CD4-positive, CD25-positive, alpha-beta regulatory T cell (primary cell): Measurements from ENCODE around the gene RLN2. TPM values are rescaled to one million over a fixed set of nuclear protein-coding genes. Genes with fewer than 3 reads are reported as not detected.

ENCODE experiments used
- ATAC-seq, 2 donors: fragments of 150-1000 bp; cut with Tn5 transposase; one replicate each; pipeline ENCODE4 v1.10.0; 2021; ENCODE audit warnings: low read depth in 2 of 2, moderate number of reproducible peaks in 2 of 2, moderate library complexity in 1 of 2
- DNase-seq, 3 donors: peaks; one replicate each; pipeline versions ENCODE4 v3.0.0 to v3.0.0-alpha.2; 2012 to 2022; ENCODE audit warnings: mixed read lengths in 1 of 3
- H3K27ac ChIP-seq: one replicate; pipeline ENCODE4 v1.7.0; 2013; ENCODE audit warnings: mild to moderate bottlenecking, low read length; ENCODE audit not compliant: insufficient read depth, poor library complexity, severe bottlenecking
- H3K27me3 ChIP-seq: one replicate; pipeline ENCODE4 v1.7.0; 2013; ENCODE audit warnings: low read length; ENCODE audit not compliant: control insufficient read depth, insufficient read depth
- H3K36me3 ChIP-seq: one replicate; pipeline ENCODE4 v1.7.0; 2013; ENCODE audit warnings: mild to moderate bottlenecking, low read length, moderate library complexity; ENCODE audit not compliant: control insufficient read depth, insufficient read depth
- H3K4me1 ChIP-seq: 2 replicates; pipeline ENCODE4 v1.7.0; 2013; ENCODE audit warnings: mild to moderate bottlenecking, low read length; ENCODE audit not compliant: insufficient read depth, control insufficient read depth, poor library complexity, severe bottlenecking
- H3K4me3 ChIP-seq: one replicate; pipeline ENCODE4 v1.7.0; 2013; ENCODE audit warnings: low read depth, mild to moderate bottlenecking, low read length, moderate library complexity
- H3K9me3 ChIP-seq, 2 experiments: 1 replicate in 1 of 2; 2 replicates in 1 of 2; pipeline ENCODE4 v1.7.0; 2013; ENCODE audit warnings: low read length in 2 of 2, mild to moderate bottlenecking in 1 of 2, moderate library complexity in 1 of 2; ENCODE audit not compliant: control insufficient read depth in 2 of 2
- H3K27ac Mint-ChIP-seq, 3 donors: one replicate each; pipeline ENCODE4 v1.8.0; 2020 to 2022; ENCODE audit warnings: mild to moderate bottlenecking in 3 of 3, mixed read lengths in 3 of 3, moderate library complexity in 2 of 3
- H3K27me3 Mint-ChIP-seq: one replicate; pipeline ENCODE4 v1.8.0; 2022; ENCODE audit warnings: mild to moderate bottlenecking, mixed read lengths
- H3K36me3 Mint-ChIP-seq: one replicate; pipeline ENCODE4 v1.8.0; 2020; ENCODE audit warnings: mixed read lengths
- H3K4me1 Mint-ChIP-seq, 4 donors: one replicate each; pipeline ENCODE4 v1.8.0; 2020 to 2022; ENCODE audit warnings: mixed read lengths in 4 of 4, mild to moderate bottlenecking in 1 of 4
- H3K4me3 Mint-ChIP-seq, 4 donors: one replicate each; pipeline ENCODE4 v1.8.0; 2020 to 2022; ENCODE audit warnings: mild to moderate bottlenecking in 4 of 4, mixed read lengths in 4 of 4, moderate library complexity in 3 of 4
- H3K9me3 Mint-ChIP-seq, 7 donors: one replicate each; pipeline ENCODE4 v1.8.0; 2020 to 2022; ENCODE audit warnings: mixed read lengths in 7 of 7, mild to moderate bottlenecking in 3 of 7, moderate library complexity in 2 of 7
- polyA plus RNA-seq, 4 donors: library from polyadenylated mRNA; unstranded; fragments of 300-500 nt; fragmentation: Illumina TruSeq; gene quantifications; one replicate each; pipeline ENCODE4 v1.2.3, GENCODE V29; 2021
- total RNA-seq: library from RNA; stranded (reverse); gene quantifications from one replicate; pipeline ENCODE4 v1.2.3, GENCODE V29; 2022

RLN2 gene
- total and polyA plus RNA-seq, 5 donors from 2014 or later, result 1.3 to 7.2 (median 5.7) TPM

- H3K27ac Mint-ChIP-seq, result no peak overlapping the region
Measured at GRCh38 chr9:5305741-5306140, 1.2 kb upstream of the RLN2 start.

GRCh38 chr9:5301544-5301943 lies 3.0 kb downstream of the RLN2 start:
- Mint-ChIP-seq H3K27ac (peak overlapping the region in 2 of 3 donors; percentile 16 to 79), H3K9me3 (peaks cover 0 to 8% (median 0%) of the 10 kb centered on the region in 7 donors), H3K36me3 (peaks cover 7% of the 10 kb centered on the region), H3K27me3 (peaks cover 7% of the 10 kb centered on the region), H3K4me1 (peaks cover 10 to 24% (median 11%) of the 10 kb centered on the region in 4 donors), H3K4me3 (peak overlapping the region; percentile 16 to 70 (median 54))
- Histone ChIP-seq H3K27me3 (no peaks in the 10 kb centered on the region), H3K36me3 (no peaks in the 10 kb centered on the region), H3K27ac (no peak overlapping the region), H3K4me1 (peaks cover 8% of the 10 kb centered on the region), H3K4me3 (no peak overlapping the region), H3K9me3 (no peaks in the 10 kb centered on the region)
- DNase-seq (peak in 1 of 3 donors; percentile 15), ATAC-seq (no peak)

More at GRCh38 chr9:5305741-5306140, 1.2 kb upstream of the RLN2 start:
- H3K36me3 Mint-ChIP-seq, result peaks cover 3% of the 10 kb centered on the region
- DNase-seq (no peak), ATAC-seq (no peak)
- Histone ChIP-seq H3K4me3 (no peak overlapping the region), H3K9me3 (no peaks in the 10 kb centered on the region), H3K4me1 (peaks cover 8% of the 10 kb centered on the region), H3K27ac (no peak overlapping the region), H3K27me3 (no peaks in the 10 kb centered on the region), H3K36me3 (no peaks in the 10 kb centered on the region)
- H3K9me3 Mint-ChIP-seq, result no peaks in the 10 kb centered on the region
- peaks cover 26% of the 10 kb centered on the region for H3K27me3 Mint-ChIP-seq
- H3K4me3 Mint-ChIP-seq, result peak overlapping the region in 1 of 4 donors; percentile 54
- peaks cover 10 to 22% (median 11%) of the 10 kb centered on the region in 4 donors for H3K4me1 Mint-ChIP-seq

GRCh38 chr9:5292141-5292540 lies 12.4 kb downstream of the RLN2 start:
- Mint-ChIP-seq H3K4me1 (peaks cover 0 to under 1% (median 0%) of the 10 kb centered on the region in 4 donors), H3K36me3 (peaks cover 11% of the 10 kb centered on the region), H3K4me3 (no peak overlapping the region), H3K27ac (no peak overlapping the region), H3K27me3 (peaks cover 5% of the 10 kb centered on the region), H3K9me3 (peaks cover 0 to 23% (median 4%) of the 10 kb centered on the region in 7 donors)
- no peak overlapping the region for H3K27ac ChIP-seq
- no peaks in the 10 kb centered on the region for H3K4me1 ChIP-seq
- H3K36me3 ChIP-seq, result no peaks in the 10 kb centered on the region
- H3K4me3 ChIP-seq, result no peak overlapping the region
- DNase-seq (no peak), ATAC-seq (no peak)
- H3K27me3 ChIP-seq, result no peaks in the 10 kb centered on the region
- peaks cover 2 to 5% of the 10 kb centered on the region in 2 experiments for H3K9me3 ChIP-seq

- Histone ChIP-seq H3K4me1 (no peaks in the 10 kb centered on the region), H3K9me3 (peaks cover 0 to 5% of the 10 kb centered on the region in 2 experiments), H3K4me3 (no peak overlapping the region), H3K36me3 (no peaks in the 10 kb centered on the region), H3K27me3 (no peaks in the 10 kb centered on the region), H3K27ac (no peak overlapping the region)
- H3K9me3 Mint-ChIP-seq, result peaks cover 0 to 26% (median 4%) of the 10 kb centered on the region in 7 donors
- no peak for DNase-seq
- H3K27ac Mint-ChIP-seq, result no peak overlapping the region
- no peak for ATAC-seq
- no peaks in the 10 kb centered on the region for H3K36me3 Mint-ChIP-seq
- H3K4me1 Mint-ChIP-seq, result peaks cover 3 to 7% (median 4%) of the 10 kb centered on the region in 4 donors
- H3K27me3 Mint-ChIP-seq, result peaks cover 5% of the 10 kb centered on the region
- H3K4me3 Mint-ChIP-seq, result no peak overlapping the region
Measured at GRCh38 chr9:5288591-5288990, 15.9 kb downstream of the RLN2 start.

GRCh38 chr9:5286262-5286661 lies 18.3 kb downstream of the RLN2 start:
- Mint-ChIP-seq H3K4me1 (peaks cover 3 to 9% (median 4%) of the 10 kb centered on the region in 4 donors), H3K27ac (no peak overlapping the region), H3K27me3 (peaks cover 5% of the 10 kb centered on the region), H3K4me3 (no peak overlapping the region), H3K36me3 (no peaks in the 10 kb centered on the region), H3K9me3 (peaks cover 0 to 26% (median 4%) of the 10 kb centered on the region in 7 donors)
- Histone ChIP-seq H3K4me3 (no peak overlapping the region), H3K4me1 (no peaks in the 10 kb centered on the region), H3K9me3 (peaks cover 0 to 5% of the 10 kb centered on the region in 2 experiments), H3K36me3 (no peaks in the 10 kb centered on the region), H3K27ac (no peak overlapping the region), H3K27me3 (no peaks in the 10 kb centered on the region)
- ATAC-seq (no peak), DNase-seq (no peak)

GRCh38 chr9:5278486-5278885 lies 26.0 kb downstream of the RLN2 start:
- no peaks in the 10 kb centered on the region for H3K36me3 ChIP-seq
- no peaks in the 10 kb centered on the region for H3K27me3 ChIP-seq
- ATAC-seq (no peak), DNase-seq (no peak)
- no peaks in the 10 kb centered on the region for H3K9me3 ChIP-seq
- Mint-ChIP-seq H3K4me1 (peaks cover 0 to 1% (median 0%) of the 10 kb centered on the region in 4 donors), H3K9me3 (peaks cover 0 to 3% (median 0%) of the 10 kb centered on the region in 7 donors), H3K36me3 (peaks cover 3% of the 10 kb centered on the region), H3K27me3 (peaks cover 11% of the 10 kb centered on the region), H3K27ac (no peak overlapping the region), H3K4me3 (no peak overlapping the region)
- peaks cover 4% of the 10 kb centered on the region for H3K4me1 ChIP-seq
- H3K4me3 ChIP-seq, result no peak overlapping the region
- no peak overlapping the region for H3K27ac ChIP-seq

- no peak for DNase-seq
- no peak for ATAC-seq
- peaks cover 4% of the 10 kb centered on the region for H3K4me1 ChIP-seq
- no peak overlapping the region for H3K27ac ChIP-seq
- peaks cover 15% of the 10 kb centered on the region for H3K27me3 Mint-ChIP-seq
- peaks cover 0 to 3% (median 0%) of the 10 kb centered on the region in 7 donors for H3K9me3 Mint-ChIP-seq
- no peak overlapping the region for H3K4me3 ChIP-seq
- no peak overlapping the region for H3K4me3 Mint-ChIP-seq
- no peaks in the 10 kb centered on the region for H3K27me3 ChIP-seq
- no peak overlapping the region for H3K27ac Mint-ChIP-seq
- H3K36me3 ChIP-seq, result no peaks in the 10 kb centered on the region
- no peaks in the 10 kb centered on the region for H3K4me1 Mint-ChIP-seq
- H3K36me3 Mint-ChIP-seq, result peaks cover 3% of the 10 kb centered on the region
- no peaks in the 10 kb centered on the region for H3K9me3 ChIP-seq
Measured at GRCh38 chr9:5274770-5275169, 29.7 kb downstream of the RLN2 start.

- Mint-ChIP-seq H3K9me3 (peaks cover 0 to 3% (median 0%) of the 10 kb centered on the region in 7 donors), H3K27me3 (peaks cover 4% of the 10 kb centered on the region), H3K36me3 (no peaks in the 10 kb centered on the region), H3K4me3 (no peak overlapping the region), H3K4me1 (peaks cover 0 to 5% (median 4%) of the 10 kb centered on the region in 4 donors), H3K27ac (no peak overlapping the region)
- Histone ChIP-seq H3K36me3 (no peaks in the 10 kb centered on the region), H3K4me3 (no peak overlapping the region), H3K9me3 (no peaks in the 10 kb centered on the region), H3K4me1 (no peaks in the 10 kb centered on the region), H3K27me3 (no peaks in the 10 kb centered on the region), H3K27ac (no peak overlapping the region)
- ATAC-seq, result no peak
- DNase-seq, result no peak
Measured at GRCh38 chr9:5269249-5269715, 35.2 kb downstream of the RLN2 start.
